Endothelial cell (in vitro differentiated cells): ENCODE data around the gene SPPL3. TPM values are rescaled to one million over a fixed set of nuclear protein-coding genes. Genes with fewer than 3 reads are reported as not detected.

Experiments
- DNase-seq: peaks from one replicate; pipeline ENCODE4 v3.0.0; 2021; ENCODE audit warnings: low spot score
- H3K27ac Mint-ChIP-seq: one replicate; pipeline ENCODE4 v1.8.0; 2021; ENCODE audit warnings: mixed read lengths, inconsistent platforms; ENCODE audit not compliant: unreplicated experiment
- H3K27me3 Mint-ChIP-seq: one replicate; pipeline ENCODE4 v1.8.0; 2021; ENCODE audit warnings: mild to moderate bottlenecking, moderate library complexity, mixed read lengths, inconsistent platforms; ENCODE audit not compliant: unreplicated experiment
- H3K36me3 Mint-ChIP-seq: one replicate; pipeline ENCODE4 v1.8.0; 2021; ENCODE audit warnings: mild to moderate bottlenecking, low read depth, mixed read lengths, inconsistent platforms; ENCODE audit not compliant: unreplicated experiment
- H3K4me1 Mint-ChIP-seq: one replicate; pipeline ENCODE4 v1.8.0; 2021; ENCODE audit warnings: mild to moderate bottlenecking, mixed read lengths, inconsistent platforms; ENCODE audit not compliant: unreplicated experiment
- H3K4me3 Mint-ChIP-seq: one replicate; pipeline ENCODE4 v1.8.0; 2021; ENCODE audit warnings: mild to moderate bottlenecking, mixed read lengths, inconsistent platforms; ENCODE audit not compliant: unreplicated experiment
- H3K9me3 Mint-ChIP-seq: one replicate; pipeline ENCODE4 v1.8.0; 2021; ENCODE audit warnings: mixed read lengths, inconsistent platforms; ENCODE audit not compliant: unreplicated experiment
- total RNA-seq: library from RNA; stranded (reverse); fragmentation: NEBNext Ultra II Directional; extraction: Animal tissue kit (Norgen Biotek cat#: 25700); gene quantifications from one replicate; pipeline ENCODE4 v1.2.1, GENCODE V29; 2021; ENCODE audit not compliant: unreplicated experiment
- TF ChIP-seq, protein P1 (sequence below): fragments of 200-600 bp; sonication (generic); IDR thresholded peaks from one replicate; pipeline ENCODE4 v1.5.0; 2021; ENCODE audit warnings: antibody characterized with exemption; ENCODE audit not compliant: unreplicated experiment

The SPPL3 gene
- total RNA-seq, 1 donor from 2014 or later, result 55.4 TPM

DNA sequence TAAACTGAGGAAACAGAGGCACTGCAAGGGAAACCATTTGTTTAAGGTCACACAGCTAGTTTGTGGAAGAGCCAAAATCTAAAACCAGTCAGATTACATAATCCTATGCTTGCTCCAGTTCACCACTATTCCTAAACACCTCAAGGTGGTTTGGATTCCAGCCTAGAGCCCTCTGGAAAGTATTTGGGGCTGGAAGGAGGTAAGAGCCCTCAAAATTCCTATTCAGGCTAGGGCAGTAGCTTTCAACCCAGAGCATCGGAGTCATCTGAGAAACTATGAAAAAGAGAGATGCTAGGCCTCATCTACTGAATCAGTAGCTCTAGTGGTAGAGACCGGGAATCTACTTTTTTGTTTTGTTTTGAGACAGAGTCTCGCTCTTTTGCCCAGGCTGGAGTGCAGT is 16.0 kb upstream of the SPPL3 start:
- Mint-ChIP-seq H3K27ac (no peak overlapping the region), H3K36me3 (peaks cover 3% of the 10 kb centered on the region), H3K27me3 (peaks cover 4% of the 10 kb centered on the region), H3K9me3 (no peaks in the 10 kb centered on the region), H3K4me1 (no peaks in the 10 kb centered on the region), H3K4me3 (no peak overlapping the region)
- DNase-seq, result no peak
- TF ChIP-seq, protein P1, sequence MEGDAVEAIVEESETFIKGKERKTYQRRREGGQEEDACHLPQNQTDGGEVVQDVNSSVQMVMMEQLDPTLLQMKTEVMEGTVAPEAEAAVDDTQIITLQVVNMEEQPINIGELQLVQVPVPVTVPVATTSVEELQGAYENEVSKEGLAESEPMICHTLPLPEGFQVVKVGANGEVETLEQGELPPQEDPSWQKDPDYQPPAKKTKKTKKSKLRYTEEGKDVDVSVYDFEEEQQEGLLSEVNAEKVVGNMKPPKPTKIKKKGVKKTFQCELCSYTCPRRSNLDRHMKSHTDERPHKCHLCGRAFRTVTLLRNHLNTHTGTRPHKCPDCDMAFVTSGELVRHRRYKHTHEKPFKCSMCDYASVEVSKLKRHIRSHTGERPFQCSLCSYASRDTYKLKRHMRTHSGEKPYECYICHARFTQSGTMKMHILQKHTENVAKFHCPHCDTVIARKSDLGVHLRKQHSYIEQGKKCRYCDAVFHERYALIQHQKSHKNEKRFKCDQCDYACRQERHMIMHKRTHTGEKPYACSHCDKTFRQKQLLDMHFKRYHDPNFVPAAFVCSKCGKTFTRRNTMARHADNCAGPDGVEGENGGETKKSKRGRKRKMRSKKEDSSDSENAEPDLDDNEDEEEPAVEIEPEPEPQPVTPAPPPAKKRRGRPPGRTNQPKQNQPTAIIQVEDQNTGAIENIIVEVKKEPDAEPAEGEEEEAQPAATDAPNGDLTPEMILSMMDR, result no peak

DNA sequence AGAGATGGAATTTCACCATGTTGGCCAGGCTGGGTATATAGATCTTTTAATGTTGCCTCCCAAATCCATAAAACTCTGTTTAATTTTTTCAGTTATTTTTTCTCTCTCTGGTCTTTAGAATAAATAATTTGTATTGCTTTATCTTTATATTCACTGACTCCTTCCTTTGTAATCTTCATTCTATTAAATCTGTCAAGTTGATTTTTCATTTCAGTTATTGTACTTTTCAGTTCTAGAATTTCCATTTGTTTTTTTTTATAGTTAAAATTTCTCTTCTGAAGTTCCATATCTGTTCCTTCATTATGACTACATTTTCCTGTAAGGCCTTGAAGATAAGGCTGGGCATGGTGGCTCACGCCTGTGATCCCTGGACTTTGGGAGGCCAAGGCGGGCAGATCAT is 13.6 kb upstream of the SPPL3 start:
- H3K4me1 Mint-ChIP-seq, result no peaks in the 10 kb centered on the region
- no peak for DNase-seq
- no peaks in the 10 kb centered on the region for H3K36me3 Mint-ChIP-seq
- H3K27ac Mint-ChIP-seq, result no peak overlapping the region
- H3K9me3 Mint-ChIP-seq, result no peaks in the 10 kb centered on the region
- TF ChIP-seq, protein P1, result no peak
- peaks cover 3% of the 10 kb centered on the region for H3K27me3 Mint-ChIP-seq
- H3K4me3 Mint-ChIP-seq, result no peak overlapping the region

DNA sequence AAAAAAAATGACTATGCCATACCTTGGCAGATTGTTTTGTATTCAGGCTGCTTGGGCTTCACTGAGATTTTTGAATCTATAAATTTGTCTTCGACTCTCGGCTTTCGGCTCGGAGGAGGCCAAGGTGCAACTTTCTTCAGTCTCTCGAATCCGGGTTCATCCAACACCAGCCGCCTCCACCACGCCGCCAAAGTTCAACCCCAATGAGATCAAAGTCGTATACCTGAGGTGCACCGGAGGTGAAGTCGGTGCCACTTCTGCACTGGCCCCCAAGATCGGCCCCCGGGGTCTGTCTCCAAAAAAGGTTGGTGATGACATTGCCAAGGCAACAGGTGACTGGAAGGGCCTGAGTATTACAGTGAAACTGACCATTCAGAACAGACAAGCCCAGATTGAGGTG is 12.4 kb upstream of the SPPL3 start:
- DNase-seq, result no peak
- no peak overlapping the region for H3K27ac Mint-ChIP-seq
- TF ChIP-seq, protein P1, result no peak
- no peak overlapping the region for H3K4me3 Mint-ChIP-seq
- no peaks in the 10 kb centered on the region for H3K36me3 Mint-ChIP-seq
- H3K9me3 Mint-ChIP-seq, result no peaks in the 10 kb centered on the region
- peaks cover 3% of the 10 kb centered on the region for H3K27me3 Mint-ChIP-seq
- H3K4me1 Mint-ChIP-seq, result no peaks in the 10 kb centered on the region

DNA sequence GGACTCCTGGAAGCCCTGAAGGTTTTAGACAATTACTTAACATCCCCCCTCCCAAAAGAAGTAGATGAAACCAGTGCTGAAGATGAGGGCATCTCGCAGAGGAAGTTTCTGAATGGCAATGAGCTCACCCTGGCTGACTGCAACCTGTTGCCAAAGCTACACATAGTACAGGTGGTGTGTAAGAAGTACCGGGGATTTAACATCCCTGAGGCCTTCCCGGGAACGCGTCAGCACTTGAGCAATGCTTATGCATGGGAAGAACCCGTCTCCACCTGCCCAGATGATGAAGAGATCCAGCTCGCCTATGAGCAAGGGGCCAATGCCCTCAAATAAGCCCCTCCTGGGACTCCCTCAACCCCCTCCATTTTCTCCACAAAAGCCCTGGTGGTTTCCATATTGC is 10.6 kb upstream of the SPPL3 start:
- Mint-ChIP-seq H3K9me3 (no peaks in the 10 kb centered on the region), H3K4me3 (no peak overlapping the region), H3K36me3 (no peaks in the 10 kb centered on the region), H3K27me3 (peaks cover 3% of the 10 kb centered on the region), H3K27ac (no peak overlapping the region), H3K4me1 (no peaks in the 10 kb centered on the region)
- DNase-seq, result no peak
- TF ChIP-seq, protein P1, result no peak

DNA sequence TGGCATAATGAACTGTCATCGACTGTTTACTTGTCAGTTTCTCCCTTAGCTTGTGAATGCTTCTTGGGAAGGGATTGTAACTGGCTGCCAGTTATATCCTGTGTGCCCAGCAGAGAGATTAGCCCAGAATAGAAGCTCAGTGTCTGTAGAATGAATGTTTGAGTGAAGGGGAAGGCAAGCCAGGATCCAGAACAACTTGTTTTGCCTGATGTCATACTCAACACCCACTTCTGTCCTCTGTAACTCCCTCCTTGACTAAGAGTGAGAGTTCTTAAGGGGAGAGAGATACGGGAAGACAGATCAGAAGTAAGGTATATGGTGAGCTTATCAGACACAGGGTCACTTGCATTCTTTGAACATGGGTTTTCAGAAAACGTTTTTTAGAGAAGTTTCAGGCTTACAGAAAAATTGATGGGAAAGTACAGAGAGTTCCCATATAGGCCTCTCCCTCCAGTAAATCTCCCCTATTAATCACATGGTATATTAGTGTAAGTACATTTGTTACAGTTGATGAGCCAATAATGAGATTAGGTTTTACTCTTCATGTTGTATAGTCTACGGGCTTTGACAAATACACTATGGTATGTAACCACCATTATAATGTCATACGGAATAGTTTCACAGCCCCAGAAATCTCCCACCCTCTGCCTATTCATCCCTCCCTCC is 5.6 kb upstream of the SPPL3 start:
- H3K9me3 Mint-ChIP-seq, result no peaks in the 10 kb centered on the region
- H3K27me3 Mint-ChIP-seq, result peaks cover 4% of the 10 kb centered on the region
- no peak overlapping the region for H3K27ac Mint-ChIP-seq

More for the DNA sequence above, 5.6 kb upstream of the SPPL3 start:
- Mint-ChIP-seq H3K4me3 (no peak overlapping the region), H3K36me3 (no peaks in the 10 kb centered on the region), H3K4me1 (no peaks in the 10 kb centered on the region)
- TF ChIP-seq, protein P1, result no peak
- DNase-seq, result no peak
